Stromal cell of bone marrow (primary cell): ENCODE data around the gene ST8SIA3.
A peak's percentile ranks its signal among the peaks of the same experiment; 100 is the strongest.

Experiments used
- DNase-seq: peaks from one replicate; pipeline ENCODE4 v3.0.0-alpha.2; 2012; ENCODE audit warnings: low read depth

ST8SIA3 gene

GRCh38 chr18:57352271-57352701 lies at the start of gene ST8SIA3:
Gene ST8SIA3 (plus strand): TSS chr18:57352557. CDS start chr18:57352847, 290 bp downstream.
- DNase-seq, result no peak

GRCh38 chr18:57311472-57311871 lies 40.9 kb upstream of the ST8SIA3 start:
- no peak for DNase-seq

- no peak for DNase-seq
Measured at GRCh38 chr18:57312346-57313144, 39.8 kb upstream of the ST8SIA3 start.

- no peak for DNase-seq
Measured at GRCh38 chr18:57320603-57321002, 31.8 kb upstream of the ST8SIA3 start.

- no peak for DNase-seq
Measured at GRCh38 chr18:57325491-57326166, 26.7 kb upstream of the ST8SIA3 start.

GRCh38 chr18:57326718-57327323 lies 25.5 kb upstream of the ST8SIA3 start:
- no peak for DNase-seq

- no peak for DNase-seq
Measured at GRCh38 chr18:57328665-57329064, 23.7 kb upstream of the ST8SIA3 start.

GRCh38 chr18:57329856-57330255 lies 22.5 kb upstream of the ST8SIA3 start:
- DNase-seq, result no peak

GRCh38 chr18:57331718-57332117 lies 20.6 kb upstream of the ST8SIA3 start:
- DNase-seq, result no peak

- no peak for DNase-seq
Measured at GRCh38 chr18:57333940-57334339, 18.4 kb upstream of the ST8SIA3 start.

GRCh38 chr18:57334383-57334782 lies 18.0 kb upstream of the ST8SIA3 start:
- DNase-seq, result no peak

GRCh38 chr18:57336343-57336742 lies 16.0 kb upstream of the ST8SIA3 start:
- DNase-seq, result no peak

GRCh38 chr18:57337890-57338289 lies 14.5 kb upstream of the ST8SIA3 start:
- DNase-seq, result no peak

GRCh38 chr18:57343833-57344232 lies 8.5 kb upstream of the ST8SIA3 start:
- no peak for DNase-seq

GRCh38 chr18:57346876-57347275 lies 5.5 kb upstream of the ST8SIA3 start:
- no peak for DNase-seq

- no peak for DNase-seq
Measured at GRCh38 chr18:57347784-57348183, 4.6 kb upstream of the ST8SIA3 start.

- DNase-seq, result no peak
Measured at GRCh38 chr18:57352761-57353136, 392 bp downstream of the ST8SIA3 start.

GRCh38 chr18:57353137-57353939 lies 981 bp downstream of the ST8SIA3 start:
- no peak for DNase-seq

GRCh38 chr18:57353940-57354461 lies 1.6 kb downstream of the ST8SIA3 start:
- peak; percentile 4 for DNase-seq

- DNase-seq, result no peak
Measured at GRCh38 chr18:57359433-57359832, 7.1 kb downstream of the ST8SIA3 start.

- DNase-seq, result no peak
Measured at GRCh38 chr18:57362714-57363113, 10.4 kb downstream of the ST8SIA3 start.

- no peak for DNase-seq
Measured at GRCh38 chr18:57364460-57364859, 12.1 kb downstream of the ST8SIA3 start.
